ENCODE data around the gene ZNF616.
"Not testable (repeated sequence)": the region's sequence is repeated elsewhere in the genome, so short reads cannot be mapped to it uniquely, and the experiment has no call there.

The ZNF616 gene

GRCh38 chr19:52102782-52103181 is 37.0 kb downstream of the ZNF616 start:
- no peak for DNase-seq

GRCh38 chr19:52101866-52102562 is 37.7 kb downstream of the ZNF616 start:
- DNase-seq, result no peak

DNA sequence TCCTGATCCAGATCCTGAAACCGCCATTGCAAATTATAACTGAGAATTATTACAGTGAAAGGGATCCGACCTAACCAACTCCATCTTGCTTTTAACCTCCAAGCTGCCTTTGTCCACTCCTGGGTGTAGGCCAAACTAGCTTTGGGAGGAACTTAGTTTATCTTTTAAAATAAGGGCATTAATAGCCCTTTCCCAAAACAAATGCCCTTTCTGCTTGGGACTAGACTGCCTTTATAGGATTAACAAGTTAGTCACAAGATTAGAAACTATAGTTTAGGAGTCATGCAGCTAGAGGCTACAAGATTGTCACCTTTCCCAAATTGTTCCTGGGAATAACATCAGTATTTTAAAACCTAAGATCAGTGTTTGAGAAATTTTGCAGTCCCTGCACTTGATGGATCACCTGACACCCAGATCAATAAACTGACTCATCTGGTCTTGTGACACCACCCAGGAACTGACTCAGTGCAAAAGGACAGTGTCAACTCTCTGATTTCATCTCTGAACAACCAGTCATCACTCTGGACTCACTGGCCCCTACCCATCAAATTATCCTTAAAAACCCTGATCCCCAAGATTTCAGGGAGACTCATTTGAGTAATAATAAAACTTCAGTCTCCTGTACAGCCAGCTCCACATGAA is 40.1 kb downstream of the ZNF616 start:
- DNase-seq, result no peak

DNA sequence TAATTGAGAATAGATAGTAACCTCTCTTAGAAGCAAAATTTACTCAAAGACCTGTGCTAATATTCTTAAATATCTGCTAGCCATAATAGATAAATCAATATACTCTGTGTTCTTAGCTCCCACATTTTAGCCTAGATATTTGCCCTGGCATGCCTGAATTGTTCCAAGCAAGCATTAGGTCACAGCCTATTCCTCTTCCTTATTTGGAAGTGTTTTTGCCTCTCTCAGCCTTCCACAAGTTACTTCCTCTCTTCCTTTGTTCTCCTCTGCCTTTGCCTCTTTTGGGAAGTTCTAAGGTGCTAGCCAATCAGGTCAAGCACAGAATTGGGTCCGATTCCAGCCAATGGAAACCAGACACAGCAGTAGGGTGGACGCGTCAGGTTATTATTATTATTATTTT is 43.3 kb downstream of the ZNF616 start:
- not testable (repeated sequence) for DNase-seq

DNA sequence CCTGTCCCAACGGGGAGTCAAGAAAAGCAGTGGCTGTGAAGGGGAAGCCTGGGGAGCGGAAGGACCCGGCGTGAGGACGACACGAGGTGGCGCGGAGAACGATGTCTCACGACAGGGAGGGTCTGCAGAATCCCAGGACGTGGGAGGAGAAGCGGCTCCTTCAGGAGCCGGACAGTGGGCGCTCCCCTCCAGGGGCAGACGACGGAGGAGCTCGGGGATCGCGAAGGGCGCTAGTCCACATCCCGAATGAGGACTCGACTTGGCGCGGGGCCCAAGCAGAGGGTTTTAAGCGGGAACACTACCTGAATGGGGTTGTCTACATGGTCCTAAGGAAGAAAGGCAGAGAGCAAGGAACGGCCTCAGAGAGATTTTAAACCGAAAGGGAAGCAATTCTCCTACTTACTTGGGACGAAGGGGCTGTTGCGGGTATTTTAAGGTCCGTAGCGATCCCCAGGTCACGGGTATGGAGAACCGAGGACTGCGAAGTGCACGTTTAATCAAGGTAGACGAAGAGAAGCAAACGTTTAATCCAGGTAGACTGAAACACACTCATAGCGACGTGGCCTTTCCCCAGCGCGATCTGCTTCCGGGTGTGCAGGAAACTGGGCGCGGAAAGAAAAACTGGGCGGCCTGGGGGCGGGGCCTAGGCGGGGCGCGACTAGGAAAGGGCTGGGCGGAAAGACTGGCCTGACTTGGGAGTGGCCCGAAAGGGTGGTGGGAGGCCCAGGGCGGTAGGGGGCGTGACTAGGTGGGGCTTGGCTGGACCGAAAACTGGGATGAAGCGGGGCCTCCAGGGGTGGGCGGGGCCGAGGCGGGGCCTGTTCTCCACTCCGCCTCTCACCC is 44.3 kb downstream of the ZNF616 start, which contains the start of gene ZNF841:
Gene ZNF841, minus strand, starts transcription at position 594 of the 843 bp plus-strand sequence. CDS start 10,964 bp downstream, outside the sequence.
- DNase-seq, result peak; percentile 47

- DNase-seq, result no peak
Observed at GRCh38 chr19:52094526-52095130, 45.1 kb downstream of the ZNF616 start.

- no peak for DNase-seq
Observed at GRCh38 chr19:52086481-52086880, 53.3 kb downstream of the ZNF616 start.

DNA sequence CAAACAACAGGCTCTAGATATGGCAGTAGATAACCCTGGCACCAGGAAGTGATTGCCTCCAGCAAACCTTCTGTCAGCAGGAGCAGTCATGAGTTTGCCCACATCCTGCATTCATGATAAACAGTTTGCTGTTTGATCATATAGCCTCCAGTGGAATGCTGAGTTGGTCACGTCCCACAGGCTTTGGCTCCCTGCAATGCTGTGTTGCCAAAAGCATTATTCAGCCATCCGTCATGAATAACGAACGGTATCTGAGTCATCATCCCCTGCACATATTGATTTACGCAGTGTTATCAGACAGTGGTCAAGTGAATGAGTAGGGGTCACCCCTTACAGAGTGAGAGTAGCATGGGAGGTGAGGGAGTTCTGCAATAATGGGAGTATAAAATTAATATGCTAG is 69.2 kb downstream of the ZNF616 start:
- no peak for DNase-seq

DNA sequence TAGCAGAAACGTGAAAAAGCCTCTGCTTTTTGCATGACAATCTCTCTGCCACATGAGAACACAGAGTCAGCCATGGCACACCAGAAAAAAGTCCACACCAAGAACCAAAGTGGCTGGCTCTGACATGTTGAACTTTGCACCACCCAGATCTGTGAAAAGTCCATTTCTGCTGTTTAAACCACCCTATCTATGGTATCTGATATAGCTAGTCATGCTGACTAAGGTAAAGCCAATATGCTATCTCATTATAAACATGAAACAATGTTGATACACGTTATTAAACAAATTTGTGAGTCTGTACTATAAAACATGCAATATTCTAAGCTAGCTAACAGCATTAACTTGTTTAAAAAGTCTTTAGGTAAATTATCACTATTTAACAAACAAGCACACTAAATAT is 70.1 kb downstream of the ZNF616 start:
- no peak for DNase-seq

GRCh38 chr19:52066258-52066863 is 73.4 kb downstream of the ZNF616 start:
- DNase-seq, result no peak

DNA sequence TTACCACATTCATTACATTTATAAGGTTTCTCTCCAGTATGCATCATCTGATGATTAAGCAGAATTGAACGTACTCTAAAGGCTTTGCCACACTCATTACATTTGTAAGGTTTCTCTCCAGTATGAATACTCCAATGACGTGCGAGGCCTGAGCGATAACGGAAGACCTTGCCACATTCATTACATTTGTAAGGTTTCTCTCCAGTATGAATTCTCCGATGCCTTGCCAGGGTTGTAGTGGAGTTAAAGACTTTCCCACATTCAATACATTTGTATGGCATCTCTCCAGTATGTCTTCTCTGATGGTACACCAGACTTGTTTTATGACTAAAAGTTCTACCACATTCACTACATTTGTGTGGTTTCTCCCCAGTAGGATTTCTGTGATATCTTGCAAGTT is 74.3 kb downstream of the ZNF616 start:
- DNase-seq, result no peak
